GM21723 (cell line): ENCODE measurements around the gene DCAF5.

ENCODE experiments used
- ATAC-seq: cut with Tn5 transposase; IDR thresholded peaks from one replicate; pipeline ENCODE4 v1.9.1; 2021; ENCODE audit warnings: mild to moderate bottlenecking, moderate library complexity; ENCODE audit not compliant: unreplicated experiment

DCAF5 gene

GRCh38 chr14:69008421-69008884 lies 144.5 kb downstream of the DCAF5 start:
- no peak for ATAC-seq

DNA sequence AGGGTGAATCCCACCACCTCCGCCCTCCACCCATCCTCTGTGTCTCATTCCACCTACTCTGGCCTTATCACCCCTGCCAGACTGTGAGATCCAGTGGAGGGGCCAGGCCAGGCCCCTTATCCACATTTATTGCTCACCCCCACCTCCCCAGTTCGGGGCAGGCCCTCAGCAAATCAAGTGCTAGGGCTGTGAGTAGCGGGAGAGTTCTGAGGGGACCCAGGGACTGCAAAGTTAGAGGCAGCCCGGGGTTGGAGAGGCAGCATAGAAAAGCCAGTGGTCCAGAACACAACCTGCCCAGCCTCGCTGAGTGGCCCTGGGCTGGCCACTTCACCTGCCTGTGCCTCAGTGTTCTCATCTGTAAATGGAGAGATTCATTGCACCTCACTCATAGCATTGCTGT lies 146.6 kb downstream of the DCAF5 start:
- no peak for ATAC-seq

- ATAC-seq: no peak
Measured at GRCh38 chr14:69005432-69006148, 147.3 kb downstream of the DCAF5 start.

DNA sequence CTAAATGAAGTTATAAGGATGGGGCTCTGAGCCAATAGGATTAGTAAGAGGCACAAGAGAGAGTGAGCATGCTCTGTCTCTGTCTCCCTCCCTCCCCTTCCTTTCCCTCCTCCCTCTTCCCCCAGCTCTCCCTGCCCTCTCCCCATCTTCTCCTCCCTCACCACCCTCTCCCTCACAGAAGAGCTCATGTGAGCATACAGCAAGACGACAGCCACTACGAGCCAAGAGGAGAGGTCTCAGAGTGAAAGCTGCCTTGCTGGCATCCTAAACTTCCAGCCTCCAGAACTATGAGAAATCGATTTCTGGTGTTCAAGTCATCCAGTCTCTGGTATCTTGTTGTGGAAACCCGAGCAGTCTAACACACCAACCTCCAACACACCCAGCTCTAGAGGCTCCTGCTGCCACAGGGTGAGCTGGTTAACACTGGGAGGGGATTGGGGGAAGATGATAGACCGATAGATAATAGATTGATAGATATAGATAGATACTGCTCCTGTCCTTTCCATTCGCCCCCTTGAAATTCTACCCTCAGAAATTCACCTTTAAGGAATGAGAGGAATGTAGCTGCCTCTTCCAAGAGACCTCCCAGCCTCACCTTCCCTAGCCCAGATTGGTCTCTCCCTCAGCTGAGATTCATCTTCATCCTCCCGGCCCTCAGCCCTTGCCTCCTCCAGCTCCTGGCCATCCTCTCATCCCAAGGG lies 148.0 kb downstream of the DCAF5 start:
- no peak for ATAC-seq

- no peak for ATAC-seq
Measured at GRCh38 chr14:69003626-69004025, 149.3 kb downstream of the DCAF5 start.

DNA sequence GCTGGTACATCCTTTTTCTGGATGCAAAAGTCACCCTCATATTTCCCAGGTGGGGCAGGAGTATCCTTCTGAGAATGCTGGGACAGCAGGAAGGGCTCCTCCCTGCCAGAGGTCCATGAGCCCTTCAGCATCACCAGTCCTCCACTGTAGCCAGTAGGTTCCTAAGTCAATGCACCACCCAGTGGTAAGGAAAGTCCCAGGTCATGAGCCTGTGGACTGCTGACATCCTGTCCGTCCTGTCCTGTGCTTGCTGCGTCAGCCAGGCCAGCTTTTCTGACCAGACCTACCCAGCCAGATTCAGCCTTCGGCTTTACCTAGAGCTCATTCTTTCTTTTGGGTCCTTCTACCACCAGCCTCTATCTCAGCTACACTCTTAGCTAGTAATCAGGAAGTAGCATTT lies 150.8 kb downstream of the DCAF5 start:
- ATAC-seq: no peak

DNA sequence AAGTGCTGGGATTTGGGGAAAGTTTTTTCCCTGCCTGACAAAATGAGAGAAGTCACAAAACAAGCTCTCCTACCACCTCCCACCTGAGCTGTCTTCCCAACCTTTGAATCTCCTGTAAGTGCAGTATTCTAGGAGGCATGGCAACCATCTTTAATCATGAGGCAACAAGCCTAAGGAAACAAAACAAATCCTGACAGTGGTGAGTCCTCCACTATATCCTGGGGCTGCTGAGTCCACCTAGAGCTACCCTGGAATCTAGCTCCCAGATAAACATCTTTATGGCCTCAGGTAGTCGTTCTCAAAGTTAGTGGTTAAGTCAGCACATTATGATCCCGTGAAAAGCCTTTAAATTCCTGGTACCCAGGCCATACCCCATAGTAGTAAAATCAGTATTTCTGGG lies 151.5 kb downstream of the DCAF5 start:
- ATAC-seq: no peak
